Subcutaneous adipose tissue (tissue), 4 donors: Measurements from ENCODE around the gene RAD51AP1. TPM values are rescaled to one million over a fixed set of nuclear protein-coding genes. Genes with fewer than 3 reads are reported as not detected.

Experiments
- total RNA-seq, 4 donors: library from RNA; depleted of rRNA; stranded (reverse); fragments of >200 nt; gene quantifications; one replicate each; pipeline ENCODE4 v1.1.0, GENCODE V29; 2016
- TF ChIP-seq, protein P1 (sequence below): fragments of 450-650 bp; IDR thresholded peaks from one replicate; pipeline ENCODE4 v1.5.1; 2016; ENCODE audit warnings: low read depth, mild to moderate bottlenecking, control low read depth, antibody characterized with exemption, moderate library complexity

The RAD51AP1 gene
- total RNA-seq, 4 donors from 2014 or later: 0.75 to 7.8 (median 1.5) TPM

DNA sequence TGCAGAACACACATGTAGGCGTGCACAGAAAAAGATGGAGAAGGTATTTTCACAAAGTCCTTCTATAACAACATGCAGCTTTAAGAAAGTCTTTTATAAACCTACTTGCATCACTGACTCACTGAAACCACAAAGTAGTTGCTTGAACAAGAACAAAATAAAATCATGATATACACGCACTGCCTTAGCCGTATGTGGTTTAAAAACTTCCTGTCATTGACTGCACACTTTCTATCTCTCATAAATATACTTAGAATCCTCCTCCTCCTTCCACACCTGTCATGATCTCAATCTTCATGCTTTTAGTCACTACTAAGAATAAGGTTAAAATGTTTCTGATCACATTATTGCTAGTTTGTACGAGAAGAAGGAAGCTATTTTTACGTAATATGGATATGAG, 31.8 kb upstream of the RAD51AP1 start:
- TF ChIP-seq, protein P1, sequence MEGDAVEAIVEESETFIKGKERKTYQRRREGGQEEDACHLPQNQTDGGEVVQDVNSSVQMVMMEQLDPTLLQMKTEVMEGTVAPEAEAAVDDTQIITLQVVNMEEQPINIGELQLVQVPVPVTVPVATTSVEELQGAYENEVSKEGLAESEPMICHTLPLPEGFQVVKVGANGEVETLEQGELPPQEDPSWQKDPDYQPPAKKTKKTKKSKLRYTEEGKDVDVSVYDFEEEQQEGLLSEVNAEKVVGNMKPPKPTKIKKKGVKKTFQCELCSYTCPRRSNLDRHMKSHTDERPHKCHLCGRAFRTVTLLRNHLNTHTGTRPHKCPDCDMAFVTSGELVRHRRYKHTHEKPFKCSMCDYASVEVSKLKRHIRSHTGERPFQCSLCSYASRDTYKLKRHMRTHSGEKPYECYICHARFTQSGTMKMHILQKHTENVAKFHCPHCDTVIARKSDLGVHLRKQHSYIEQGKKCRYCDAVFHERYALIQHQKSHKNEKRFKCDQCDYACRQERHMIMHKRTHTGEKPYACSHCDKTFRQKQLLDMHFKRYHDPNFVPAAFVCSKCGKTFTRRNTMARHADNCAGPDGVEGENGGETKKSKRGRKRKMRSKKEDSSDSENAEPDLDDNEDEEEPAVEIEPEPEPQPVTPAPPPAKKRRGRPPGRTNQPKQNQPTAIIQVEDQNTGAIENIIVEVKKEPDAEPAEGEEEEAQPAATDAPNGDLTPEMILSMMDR: no peak

- TF ChIP-seq, protein P1: no peak
Observed at GRCh38 chr12:4518106-4518728, 20.5 kb upstream of the RAD51AP1 start.

GRCh38 chr12:4526923-4527546, 11.7 kb upstream of the RAD51AP1 start:
- TF ChIP-seq, protein P1: no peak

DNA sequence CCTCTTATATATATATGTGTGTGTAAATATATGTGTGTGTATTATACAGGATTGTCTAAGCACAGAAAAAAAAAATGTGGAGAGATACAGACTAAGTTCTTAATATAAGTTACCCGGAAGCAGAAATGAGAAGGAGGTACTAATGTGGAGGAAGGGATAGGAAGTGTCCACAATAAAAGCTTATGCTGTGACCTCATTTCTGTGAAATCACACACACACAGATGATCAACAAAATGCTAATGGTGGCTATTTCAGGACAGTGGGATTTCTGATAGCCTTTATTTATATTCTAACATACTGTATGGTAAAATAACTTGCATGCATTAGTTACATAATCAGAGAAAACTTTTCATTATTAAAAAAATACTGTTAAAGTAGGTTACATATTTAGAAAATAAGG, 8.5 kb upstream of the RAD51AP1 start:
- TF ChIP-seq, protein P1: no peak

DNA sequence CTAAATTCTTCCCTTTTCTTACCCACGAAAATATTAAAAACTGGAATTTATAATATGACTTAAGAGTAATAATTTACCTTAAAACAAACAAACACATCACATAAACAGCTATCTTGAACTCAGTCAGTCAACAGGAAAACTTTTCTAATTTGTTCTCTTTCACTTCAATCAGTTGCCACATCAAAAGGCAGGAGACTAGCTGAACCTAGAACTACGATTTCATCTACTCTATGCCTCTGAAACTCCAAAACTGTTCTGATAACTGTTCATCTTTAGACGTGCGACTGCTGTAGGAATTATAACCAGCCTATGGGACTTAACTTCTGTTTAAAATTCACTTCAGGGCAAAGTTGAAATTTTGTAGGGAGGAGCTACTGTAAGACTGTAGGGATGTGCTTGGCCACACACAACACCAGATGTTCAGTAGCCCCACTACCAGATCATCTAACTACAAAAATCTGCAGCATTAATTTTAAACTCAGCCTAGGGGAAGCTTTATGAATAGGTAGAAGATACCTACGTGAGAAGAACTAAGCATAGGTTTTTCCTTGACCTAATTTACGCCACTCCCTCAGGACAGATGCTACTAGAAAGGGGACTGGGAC, 7.6 kb upstream of the RAD51AP1 start:
- TF ChIP-seq, protein P1: no peak

DNA sequence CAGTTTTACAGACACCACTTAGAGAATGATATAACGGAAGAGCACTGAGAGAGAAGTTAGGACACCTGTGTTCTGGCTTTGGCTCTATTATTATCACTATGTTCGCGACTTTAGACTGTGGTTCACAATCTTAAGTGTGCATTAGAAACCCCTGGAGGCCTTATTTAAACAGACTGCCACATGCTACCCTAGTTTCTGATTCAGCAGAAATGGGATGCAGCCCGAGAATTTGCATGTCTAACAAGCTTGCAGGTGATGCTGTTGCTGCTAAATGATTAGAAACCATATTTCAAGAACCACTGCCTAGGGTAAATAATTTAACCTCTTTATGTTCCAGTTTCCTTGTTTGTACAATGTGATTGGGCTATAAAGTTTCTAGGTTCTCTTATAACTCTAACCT, 3.6 kb upstream of the RAD51AP1 start:
- TF ChIP-seq, protein P1: no peak

DNA sequence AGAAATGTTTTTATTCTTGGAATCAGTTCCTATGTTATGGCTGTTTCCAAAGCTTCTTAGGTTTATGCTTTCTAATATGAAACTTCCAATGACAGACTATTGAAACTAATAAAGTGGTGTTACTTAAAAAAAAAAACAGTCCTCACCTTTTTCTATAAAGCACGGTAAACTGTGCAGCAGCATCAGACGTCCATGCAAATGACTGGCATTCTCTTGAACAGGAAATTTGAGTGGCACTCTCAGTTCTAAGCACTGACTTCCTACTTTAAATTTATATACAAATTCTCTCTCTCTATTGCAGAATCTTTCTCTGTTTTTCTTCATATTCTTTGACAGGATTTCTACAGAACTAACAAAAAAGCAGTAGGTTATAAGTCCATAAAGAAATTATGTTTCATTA, 2.8 kb upstream of the RAD51AP1 start:
- TF ChIP-seq, protein P1: no peak
